Uterus (tissue), 4 donors: Measurements from ENCODE around the gene EGF. TPM values are rescaled to one million over a fixed set of nuclear protein-coding genes. Genes with fewer than 3 reads are reported as not detected.

Experiments used
- DNase-seq, 2 donors: peaks; one replicate each; pipeline ENCODE4 v3.0.0-alpha.2; 2019 to 2020
- H3K27ac ChIP-seq, 2 donors: fragments of 200-600 bp; sonication (generic); 1 replicate in 1 of 2; 2 replicates in 1 of 2; pipeline ENCODE4 v1.5.1; 2016 to 2018
- H3K27me3 ChIP-seq, 2 donors: fragments of 200-600 bp; sonication (generic); one replicate each; pipeline ENCODE4 v1.5.1; 2018 to 2019; ENCODE audit warnings: control low read depth in 1 of 2
- H3K36me3 ChIP-seq, 2 donors: fragments of 200-600 bp; sonication (generic); one replicate each; pipeline ENCODE4 v1.5.1; 2019; ENCODE audit warnings: control low read depth in 1 of 2
- H3K4me1 ChIP-seq, 2 donors: fragments of 200-600 bp; sonication (generic); one replicate each; pipeline ENCODE4 v1.5.1; 2018 to 2019; ENCODE audit warnings: control low read depth in 1 of 2
- H3K4me3 ChIP-seq, 2 donors: fragments of 200-600 bp; sonication (generic); 1 replicate in 1 of 2; 2 replicates in 1 of 2; pipeline ENCODE4 v1.5.1; 2018 to 2019; ENCODE audit warnings: mild to moderate bottlenecking in 1 of 2
- H3K9me3 ChIP-seq, 2 donors: fragments of 200-600 bp; sonication (generic); one replicate each; pipeline ENCODE4 v1.5.1; 2019; ENCODE audit warnings: control low read depth in 1 of 2
- POLR2A ChIP-seq, 2 donors: fragments of 450-650 bp; IDR thresholded peaks; one replicate each; pipeline ENCODE4 v1.6.1; 2016; ENCODE audit warnings: antibody characterized with exemption in 2 of 2, mild to moderate bottlenecking in 1 of 2, moderate library complexity in 1 of 2
- intact Hi-C: fragments of 100-400 bp; cut with DNase I; formaldehyde crosslinking; loops from one replicate; pipeline ENCODE4 v1.15.1; 2023; ENCODE audit warnings: low total_unique reads
- total RNA-seq, 4 donors: library from RNA; depleted of rRNA in 3 of 4; stranded (reverse); fragments of >200 nt in 3 of 4; gene quantifications; one replicate each; pipeline versions ENCODE4 v1.1.0 to v1.2.4, GENCODE V29; 2014 to 2023
- TF ChIP-seq, protein P1 (sequence below), 4 experiments: fragments of 200-600 bp in 2 of 4; fragments of 450-650 bp in 2 of 4; sonication (generic) in 2 of 4; IDR thresholded peaks; one replicate each; pipeline ENCODE4 v1.5.1; 2016 to 2019; ENCODE audit warnings: antibody characterized with exemption in 4 of 4, mild to moderate bottlenecking in 2 of 4, moderate library complexity in 1 of 4
- donor health status: DM: yes; HTN: yes; CAD: no.

The EGF gene
- total RNA-seq, 4 donors from 2014 or later = 1.0 to 3.5 (median 1.5) TPM

DNA sequence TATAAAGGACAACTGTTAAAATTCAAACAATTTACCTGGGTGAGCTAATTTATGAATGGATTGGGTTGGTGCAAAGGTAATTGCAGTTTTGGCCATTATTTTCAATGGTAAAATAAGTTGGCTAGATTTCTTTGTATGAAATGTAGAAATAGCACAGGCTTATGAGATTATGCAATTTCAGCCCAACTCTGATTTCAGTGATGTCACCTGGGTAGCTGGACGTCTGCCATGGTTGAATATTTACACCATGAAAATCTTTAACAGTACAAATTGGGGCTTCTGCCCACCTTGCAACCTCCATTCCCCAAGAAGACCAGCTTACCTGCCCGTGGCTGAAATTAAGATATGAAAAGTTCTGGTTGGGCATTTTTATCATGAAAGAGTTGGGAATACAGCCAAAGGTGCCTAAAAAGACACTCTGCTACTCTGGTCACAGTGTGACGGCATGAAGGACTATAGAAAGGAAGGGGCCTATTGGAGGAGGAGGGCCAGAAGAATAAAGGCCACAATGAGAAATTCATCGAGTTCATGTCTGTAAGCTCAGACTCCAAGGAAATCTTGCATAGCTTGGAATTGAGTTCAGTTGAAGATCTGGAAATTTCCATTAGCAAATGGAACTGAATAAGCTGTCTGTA is 29.7 kb downstream of the EGF start:
- H3K4me3 ChIP-seq = no peak overlapping the region
- no peak overlapping the region for H3K27ac ChIP-seq
- DNase-seq = no peak
- no peaks in the 10 kb centered on the region for H3K36me3 ChIP-seq
- H3K4me1 ChIP-seq = no peaks in the 10 kb centered on the region
- no peak for TF ChIP-seq POLR2A (IDR thresholded peaks at IDR 0.05)
- TF ChIP-seq, protein P1, sequence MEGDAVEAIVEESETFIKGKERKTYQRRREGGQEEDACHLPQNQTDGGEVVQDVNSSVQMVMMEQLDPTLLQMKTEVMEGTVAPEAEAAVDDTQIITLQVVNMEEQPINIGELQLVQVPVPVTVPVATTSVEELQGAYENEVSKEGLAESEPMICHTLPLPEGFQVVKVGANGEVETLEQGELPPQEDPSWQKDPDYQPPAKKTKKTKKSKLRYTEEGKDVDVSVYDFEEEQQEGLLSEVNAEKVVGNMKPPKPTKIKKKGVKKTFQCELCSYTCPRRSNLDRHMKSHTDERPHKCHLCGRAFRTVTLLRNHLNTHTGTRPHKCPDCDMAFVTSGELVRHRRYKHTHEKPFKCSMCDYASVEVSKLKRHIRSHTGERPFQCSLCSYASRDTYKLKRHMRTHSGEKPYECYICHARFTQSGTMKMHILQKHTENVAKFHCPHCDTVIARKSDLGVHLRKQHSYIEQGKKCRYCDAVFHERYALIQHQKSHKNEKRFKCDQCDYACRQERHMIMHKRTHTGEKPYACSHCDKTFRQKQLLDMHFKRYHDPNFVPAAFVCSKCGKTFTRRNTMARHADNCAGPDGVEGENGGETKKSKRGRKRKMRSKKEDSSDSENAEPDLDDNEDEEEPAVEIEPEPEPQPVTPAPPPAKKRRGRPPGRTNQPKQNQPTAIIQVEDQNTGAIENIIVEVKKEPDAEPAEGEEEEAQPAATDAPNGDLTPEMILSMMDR (IDR thresholded peaks at IDR 0.05) = no peak
- intact Hi-C loops = no loop called here
- H3K9me3 ChIP-seq = no peaks in the 10 kb centered on the region
- H3K27me3 ChIP-seq = no peaks in the 10 kb centered on the region

DNA sequence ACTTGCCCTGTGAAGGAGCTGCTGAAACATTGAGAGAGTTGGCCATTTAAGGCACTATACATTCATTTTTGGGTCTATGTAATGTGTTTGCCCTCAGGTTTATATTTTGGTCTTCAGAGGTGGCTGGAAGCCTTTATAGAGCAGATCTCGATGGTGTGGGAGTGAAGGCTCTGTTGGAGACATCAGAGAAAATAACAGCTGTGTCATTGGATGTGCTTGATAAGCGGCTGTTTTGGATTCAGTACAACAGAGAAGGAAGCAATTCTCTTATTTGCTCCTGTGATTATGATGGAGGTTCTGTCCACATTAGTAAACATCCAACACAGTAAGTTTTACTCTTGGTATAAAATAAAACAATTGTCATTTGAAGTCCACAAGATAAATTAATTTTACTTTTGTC is 31.1 kb downstream of the EGF start:
- Histone ChIP-seq H3K9me3 (no peaks in the 10 kb centered on the region), H3K4me1 (no peaks in the 10 kb centered on the region), H3K4me3 (no peak overlapping the region), H3K27ac (no peak overlapping the region), H3K27me3 (no peaks in the 10 kb centered on the region), H3K36me3 (no peaks in the 10 kb centered on the region)
- intact Hi-C loops = no loop called here
- TF ChIP-seq, protein P1 (IDR thresholded peaks at IDR 0.05) = no peak
- TF ChIP-seq POLR2A (IDR thresholded peaks at IDR 0.05) = no peak
- DNase-seq = no peak

DNA sequence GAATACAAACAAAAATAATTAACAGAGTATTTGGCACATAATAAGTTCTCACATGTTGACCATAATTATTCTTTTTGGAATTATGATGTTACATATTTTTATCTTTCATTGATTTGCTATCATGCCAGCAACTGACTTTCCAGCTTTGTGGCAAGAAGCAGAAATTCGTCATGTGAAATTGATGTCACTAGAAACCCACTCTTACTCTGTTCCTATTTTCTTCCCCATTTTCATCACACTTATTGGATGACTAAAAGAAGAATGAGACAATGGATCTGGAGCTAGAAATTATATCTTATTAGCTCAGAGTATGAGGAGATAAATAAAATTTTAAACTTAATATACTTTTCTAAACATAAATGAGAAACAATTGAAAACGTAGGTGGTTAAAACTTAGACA is 31.9 kb downstream of the EGF start:
- Histone ChIP-seq H3K36me3 (no peaks in the 10 kb centered on the region), H3K27ac (no peak overlapping the region), H3K9me3 (no peaks in the 10 kb centered on the region), H3K4me3 (no peak overlapping the region), H3K27me3 (no peaks in the 10 kb centered on the region), H3K4me1 (no peaks in the 10 kb centered on the region)
- intact Hi-C loops = no loop called here
- DNase-seq = no peak
- TF ChIP-seq POLR2A (IDR thresholded peaks at IDR 0.05) = no peak
- TF ChIP-seq, protein P1 (IDR thresholded peaks at IDR 0.05) = no peak

DNA sequence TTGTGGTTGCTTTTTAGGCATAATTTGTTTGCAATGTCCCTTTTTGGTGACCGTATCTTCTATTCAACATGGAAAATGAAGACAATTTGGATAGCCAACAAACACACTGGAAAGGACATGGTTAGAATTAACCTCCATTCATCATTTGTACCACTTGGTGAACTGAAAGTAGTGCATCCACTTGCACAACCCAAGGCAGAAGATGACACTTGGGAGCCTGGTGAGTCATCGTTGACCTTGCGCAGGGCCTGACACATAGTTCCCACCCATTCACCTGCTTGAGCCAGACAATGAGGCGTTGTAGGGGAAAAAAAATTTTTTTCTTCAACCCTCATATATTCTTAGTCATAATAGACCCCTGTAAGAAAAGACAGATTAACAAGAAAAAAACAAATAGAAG is 32.4 kb downstream of the EGF start:
- H3K27me3 ChIP-seq = no peaks in the 10 kb centered on the region
- intact Hi-C loops = no loop called here

GRCh38 chr4:109946120-109946519 is 33.4 kb downstream of the EGF start:
- Histone ChIP-seq H3K4me1 (no peaks in the 10 kb centered on the region), H3K9me3 (no peaks in the 10 kb centered on the region), H3K4me3 (no peak overlapping the region), H3K36me3 (no peaks in the 10 kb centered on the region), H3K27me3 (no peaks in the 10 kb centered on the region), H3K27ac (no peak overlapping the region)
- intact Hi-C loops = no loop called here
- no peak for DNase-seq
- no peak for TF ChIP-seq POLR2A (IDR thresholded peaks at IDR 0.05)
- TF ChIP-seq, protein P1 (IDR thresholded peaks at IDR 0.05) = no peak

More for the DNA sequence above, 32.4 kb downstream of the EGF start:
- Histone ChIP-seq H3K36me3 (no peaks in the 10 kb centered on the region), H3K27ac (no peak overlapping the region), H3K9me3 (no peaks in the 10 kb centered on the region), H3K4me1 (no peaks in the 10 kb centered on the region), H3K4me3 (no peak overlapping the region)
- no peak for DNase-seq
- TF ChIP-seq, protein P1 (IDR thresholded peaks at IDR 0.05) = no peak
- TF ChIP-seq POLR2A (IDR thresholded peaks at IDR 0.05) = no peak
